ENCODE data around the gene SAMHD1.

- TF ChIP-seq CTCF (IDR thresholded peaks at IDR 0.05; ENCODE audit: borderline replicate concordance, extremely low read depth, low read length, poor library complexity, severe bottlenecking) (no peak), EZH2 (IDR thresholded peaks at IDR 0.05; ENCODE audit: borderline replicate concordance, low read depth, low read length, severe bottlenecking) (no peak)
Observed at GRCh38 chr20:36969478-36970186, 18.1 kb upstream of the SAMHD1 start.

Measured in DND-41 (cell line).